A549 (cell line): ENCODE measurements around the gene NELFB.

ENCODE experiments used
- CEBPB ChIP-seq, 2 experiments: fragments of >200 bp in 1 of 2; sonication (Bioruptor Twin) in 1 of 2; formaldehyde crosslinking in 1 of 2; IDR thresholded peaks; 2 replicates each; pipeline ENCODE4 v1.6.1; 2012 to 2016
- EHF ChIP-seq: fragments of 250-450 bp; sonication (Bioruptor Pico); IDR thresholded peaks from 2 replicates; pipeline ENCODE4 v1.5.0; 2020; ENCODE audit warnings: mild to moderate bottlenecking
- JUNB ChIP-seq: fragments of >200 bp; sonication (Bioruptor Twin); formaldehyde crosslinking; IDR thresholded peaks from 2 replicates; pipeline ENCODE4 v1.6.1; 2016
- POLR2A ChIP-seq: IDR thresholded peaks from 2 replicates; pipeline ENCODE4 v1.6.1; 2012; ENCODE audit warnings: mild to moderate bottlenecking, low read length
- RAD21 ChIP-seq, 2 experiments: fragments of >200 bp in 1 of 2; sonication (Bioruptor Twin) in 1 of 2; formaldehyde crosslinking in 1 of 2; IDR thresholded peaks in 1 of 2; conservative IDR thresholded peaks in 1 of 2; 2 replicates in 1 of 2; 3 replicates in 1 of 2; pipeline ENCODE4 v1.6.1; 2012 to 2018; ENCODE audit warnings: inconsistent platforms in 1 of 2
- RCOR1 ChIP-seq: fragments of 150-350 bp; IDR thresholded peaks from 2 replicates; pipeline ENCODE4 v1.6.1; 2014; ENCODE audit warnings: antibody characterized with exemption, low read length, low read depth
- RFX5 ChIP-seq: fragments of 450-650 bp; IDR thresholded peaks from 2 replicates; pipeline ENCODE4 v1.7.1; 2014; ENCODE audit warnings: antibody characterized with exemption, mild to moderate bottlenecking, moderate library complexity
- TF ChIP-seq, protein P1 (sequence below): fragments of >200 bp; sonication (Bioruptor Twin); formaldehyde crosslinking; IDR thresholded peaks from 3 replicates; pipeline ENCODE4 v1.5.1; 2016
- TF ChIP-seq, protein P2 (sequence below): IDR thresholded peaks from 2 replicates; pipeline ENCODE4 v1.6.1; 2012

DNA sequence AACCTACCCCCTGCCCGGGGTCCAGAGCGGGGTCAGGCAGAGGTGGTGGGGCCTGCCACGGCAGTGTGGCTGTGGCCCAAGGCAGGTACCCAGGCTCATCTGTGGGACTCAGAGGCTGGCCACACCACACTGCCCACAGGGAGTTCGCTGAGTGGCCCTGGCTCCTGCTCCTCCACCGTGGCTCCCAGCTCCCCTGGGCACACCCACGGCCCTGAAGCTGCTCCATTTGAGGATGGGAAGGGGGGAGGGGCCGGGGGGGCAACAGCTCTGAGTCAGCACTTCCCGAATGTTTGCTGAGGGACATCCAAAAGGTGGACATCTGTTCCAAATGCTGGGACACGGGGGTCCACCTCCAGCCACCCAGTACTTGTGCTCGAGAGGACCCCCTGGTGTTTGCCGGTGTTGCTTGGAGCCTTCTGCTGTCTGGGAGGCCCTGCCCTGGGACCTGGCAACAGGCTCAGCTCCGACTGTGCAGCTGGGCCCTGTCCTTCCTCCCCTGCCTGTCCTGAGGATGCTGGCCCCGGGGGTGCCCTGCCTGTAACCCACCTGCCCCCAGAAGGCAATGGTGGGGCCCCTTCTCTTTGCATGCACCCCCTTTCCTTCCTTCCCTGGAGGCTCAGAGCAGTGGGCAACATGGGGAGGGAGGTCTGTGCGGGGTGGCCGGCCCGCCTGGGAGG is 49.4 kb downstream of the NELFB start:
- no peak for TF ChIP-seq RFX5
- no peak for TF ChIP-seq JUNB
- TF ChIP-seq POLR2A = no peak
- no peak for TF ChIP-seq RCOR1
- TF ChIP-seq, protein P1, sequence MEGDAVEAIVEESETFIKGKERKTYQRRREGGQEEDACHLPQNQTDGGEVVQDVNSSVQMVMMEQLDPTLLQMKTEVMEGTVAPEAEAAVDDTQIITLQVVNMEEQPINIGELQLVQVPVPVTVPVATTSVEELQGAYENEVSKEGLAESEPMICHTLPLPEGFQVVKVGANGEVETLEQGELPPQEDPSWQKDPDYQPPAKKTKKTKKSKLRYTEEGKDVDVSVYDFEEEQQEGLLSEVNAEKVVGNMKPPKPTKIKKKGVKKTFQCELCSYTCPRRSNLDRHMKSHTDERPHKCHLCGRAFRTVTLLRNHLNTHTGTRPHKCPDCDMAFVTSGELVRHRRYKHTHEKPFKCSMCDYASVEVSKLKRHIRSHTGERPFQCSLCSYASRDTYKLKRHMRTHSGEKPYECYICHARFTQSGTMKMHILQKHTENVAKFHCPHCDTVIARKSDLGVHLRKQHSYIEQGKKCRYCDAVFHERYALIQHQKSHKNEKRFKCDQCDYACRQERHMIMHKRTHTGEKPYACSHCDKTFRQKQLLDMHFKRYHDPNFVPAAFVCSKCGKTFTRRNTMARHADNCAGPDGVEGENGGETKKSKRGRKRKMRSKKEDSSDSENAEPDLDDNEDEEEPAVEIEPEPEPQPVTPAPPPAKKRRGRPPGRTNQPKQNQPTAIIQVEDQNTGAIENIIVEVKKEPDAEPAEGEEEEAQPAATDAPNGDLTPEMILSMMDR = no peak
- no peak for TF ChIP-seq RAD21 (conservative IDR thresholded peaks at IDR 0.05 in 1 of 2, IDR thresholded peaks at IDR 0.05 in 1 of 2)
- TF ChIP-seq, protein P2, sequence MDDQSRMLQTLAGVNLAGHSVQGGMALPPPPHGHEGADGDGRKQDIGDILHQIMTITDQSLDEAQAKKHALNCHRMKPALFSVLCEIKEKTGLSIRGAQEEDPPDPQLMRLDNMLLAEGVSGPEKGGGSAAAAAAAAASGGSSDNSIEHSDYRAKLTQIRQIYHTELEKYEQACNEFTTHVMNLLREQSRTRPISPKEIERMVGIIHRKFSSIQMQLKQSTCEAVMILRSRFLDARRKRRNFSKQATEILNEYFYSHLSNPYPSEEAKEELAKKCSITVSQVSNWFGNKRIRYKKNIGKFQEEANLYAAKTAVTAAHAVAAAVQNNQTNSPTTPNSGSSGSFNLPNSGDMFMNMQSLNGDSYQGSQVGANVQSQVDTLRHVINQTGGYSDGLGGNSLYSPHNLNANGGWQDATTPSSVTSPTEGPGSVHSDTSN = no peak
- TF ChIP-seq CEBPB (IDR thresholded peaks at IDR 0.05) = no peak
- TF ChIP-seq EHF (CRISPR knock-in tag) = no peak
